DMS79 (cell line): ENCODE results near the gene B3GNT7.
"Not testable (repeated sequence)": the region's sequence is repeated elsewhere in the genome, so short reads cannot be mapped to it uniquely, and the experiment has no call there.

ENCODE experiments used
- DNase-seq: peaks from one replicate; lab custom pipeline; 2025; lab: John Stamatoyannopoulos, UW

The B3GNT7 gene

DNA sequence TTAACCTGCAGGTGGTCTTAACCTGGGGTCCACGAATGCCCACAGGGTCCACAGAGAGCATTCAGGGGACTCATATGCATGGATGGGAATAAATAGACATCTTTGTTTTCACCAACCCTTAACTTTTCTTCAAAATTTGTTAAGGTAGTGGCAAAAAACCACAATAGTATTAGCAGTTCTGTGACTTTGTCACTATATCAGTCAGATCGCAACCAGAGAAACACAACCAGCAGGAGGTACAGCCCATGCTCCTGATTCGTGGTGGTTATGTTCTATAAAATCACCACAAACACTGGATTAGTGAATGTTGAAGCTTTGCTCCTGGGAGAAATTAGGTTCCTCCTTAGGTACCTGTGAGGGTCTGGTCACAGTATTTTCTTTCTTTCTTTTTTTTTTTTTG, 31.6 kb downstream of the B3GNT7 start:
- no peak for DNase-seq

DNA sequence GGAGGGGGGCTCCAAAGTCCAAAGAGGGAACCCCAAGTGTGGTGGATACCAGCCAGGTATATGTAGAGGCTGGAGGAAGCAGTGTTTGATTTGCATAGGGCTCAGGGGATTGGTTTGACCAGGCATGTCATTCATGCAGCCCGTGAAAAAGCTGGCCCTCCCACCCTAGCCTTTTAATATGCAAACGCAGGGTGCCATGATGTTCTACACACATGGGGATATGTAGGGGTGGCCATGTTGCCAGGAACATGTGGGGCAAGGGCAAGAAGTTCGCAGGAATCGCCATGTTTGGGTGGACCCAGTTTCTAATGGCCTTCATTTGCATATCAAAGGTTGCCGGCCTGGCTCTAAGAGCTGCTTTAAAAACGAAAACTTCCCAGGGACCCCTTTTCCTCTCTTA, 33.6 kb downstream of the B3GNT7 start:
- DNase-seq: no peak

DNA sequence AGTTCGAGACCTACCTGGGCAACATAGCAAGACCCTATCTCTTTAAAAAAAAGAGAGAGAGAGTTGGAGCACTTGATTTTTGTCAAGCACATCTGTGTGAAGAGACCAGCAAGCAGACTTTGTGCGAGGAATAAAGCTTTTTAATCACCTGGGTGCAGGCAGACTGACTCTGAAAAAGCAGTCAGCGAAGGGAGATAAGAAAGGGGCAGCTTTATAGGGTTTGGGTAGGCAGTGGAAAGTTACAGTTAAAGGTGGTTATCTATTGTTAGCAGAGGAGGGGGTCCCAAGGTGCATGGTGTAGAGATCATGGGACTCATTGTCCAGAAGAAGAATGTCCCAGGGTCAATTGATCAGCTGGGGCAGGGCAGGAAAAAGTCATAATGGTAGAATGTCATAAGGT, 34.4 kb downstream of the B3GNT7 start:
- no peak for DNase-seq

DNA sequence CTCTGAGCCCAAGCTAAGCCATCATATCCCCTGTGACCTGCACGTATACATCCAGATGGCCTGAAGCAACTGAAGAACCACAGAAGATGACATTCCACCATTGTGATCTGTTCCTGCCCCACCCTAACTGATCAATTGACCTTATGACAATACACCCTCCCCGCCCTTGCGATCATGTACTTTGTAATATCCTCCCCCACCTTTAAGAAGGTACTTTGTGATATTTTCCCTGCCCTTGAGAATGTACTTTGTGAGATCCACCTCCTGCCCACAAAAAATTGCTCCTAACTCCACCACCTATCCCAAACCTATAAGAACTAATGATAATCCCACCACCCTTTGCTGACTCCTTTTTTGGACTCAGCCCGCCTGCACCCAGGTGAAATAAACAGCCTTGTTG, 34.9 kb downstream of the B3GNT7 start:
- DNase-seq: not testable (repeated sequence)

DNA sequence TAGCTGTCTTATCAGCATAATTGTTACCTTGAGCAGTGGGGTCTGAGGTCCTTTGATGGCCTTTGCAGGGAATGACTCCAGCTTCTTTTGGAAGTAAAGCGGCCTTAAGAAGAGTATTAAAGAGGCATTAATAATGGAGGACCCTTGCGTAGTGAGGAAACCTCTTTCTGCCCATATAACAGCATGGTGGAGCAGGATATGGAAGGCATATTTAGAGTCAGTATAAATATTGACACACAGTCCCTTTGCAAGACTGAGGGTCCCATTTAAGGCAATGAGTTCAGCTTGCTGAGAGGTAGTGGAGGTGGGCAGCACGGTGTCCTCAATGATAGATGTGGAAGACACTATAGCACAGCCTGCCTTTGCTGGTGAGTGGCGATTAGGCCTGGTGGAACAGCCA, 36.1 kb downstream of the B3GNT7 start:
- DNase-seq: no peak

DNA sequence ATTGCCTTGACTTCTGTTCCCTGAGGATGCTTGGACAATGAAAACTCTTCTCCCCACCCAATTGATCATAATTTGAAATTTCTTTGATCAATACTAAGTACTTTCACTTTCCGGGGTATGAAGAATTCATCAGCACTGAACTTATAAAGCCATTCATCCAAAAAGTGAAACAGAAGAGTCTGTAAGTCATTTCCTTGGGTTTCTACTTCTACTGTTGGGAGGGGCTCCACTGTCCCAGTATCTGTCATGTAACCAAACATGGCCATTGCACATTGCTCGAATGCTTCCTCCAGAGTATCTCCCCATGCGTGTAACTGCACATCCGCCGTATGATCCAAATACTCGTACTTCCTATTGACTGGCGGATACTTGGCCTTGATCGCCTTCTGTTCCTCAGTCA, 38.5 kb downstream of the B3GNT7 start:
- no peak for DNase-seq

DNA sequence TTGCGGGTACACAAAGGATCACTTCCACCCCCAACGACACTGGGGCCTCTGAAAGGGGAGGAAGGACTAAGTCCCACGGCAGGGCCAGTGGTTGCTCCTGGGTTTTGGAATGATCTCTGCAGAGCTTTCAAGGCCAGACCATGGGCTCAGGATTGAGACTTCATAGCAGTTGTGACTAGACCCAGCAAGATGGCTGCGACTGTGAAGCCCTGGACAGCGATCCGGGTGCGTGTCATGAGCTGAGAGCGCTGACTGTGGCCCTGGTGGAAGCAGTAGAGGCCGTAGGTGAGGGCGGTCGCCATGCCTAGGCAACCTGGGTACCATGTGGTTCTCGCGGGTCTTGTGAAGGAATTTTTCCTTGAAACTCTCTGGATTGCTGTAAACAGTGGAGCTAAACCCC, 41.4 kb downstream of the B3GNT7 start:
- no peak for DNase-seq

DNA sequence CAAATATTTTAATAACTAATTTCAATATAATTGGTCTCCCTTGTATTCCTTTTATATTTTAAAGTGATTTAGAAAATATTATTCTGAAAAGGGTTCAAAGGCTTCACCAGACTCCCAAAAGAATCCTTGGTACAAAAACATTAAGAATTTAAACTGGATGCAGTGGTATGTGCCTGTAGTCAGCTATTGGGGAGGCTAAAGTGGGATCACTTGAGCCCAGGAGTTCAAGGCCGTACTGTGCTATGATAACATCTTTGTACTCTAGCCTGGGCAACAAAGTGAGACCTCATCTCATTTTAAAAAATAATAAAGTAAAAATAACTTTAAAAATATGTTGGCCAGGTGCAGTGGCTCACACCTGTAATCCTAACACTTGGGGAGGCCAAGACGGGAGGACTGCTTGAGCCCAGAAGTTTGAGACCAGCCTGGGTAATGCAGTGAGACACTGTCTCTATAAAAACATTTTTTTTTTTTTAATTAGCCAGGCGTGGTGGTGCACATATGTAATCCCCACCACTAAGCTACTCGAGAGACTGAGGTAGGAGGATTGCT, 54.1 kb downstream of the B3GNT7 start:
- DNase-seq: no peak

DNA sequence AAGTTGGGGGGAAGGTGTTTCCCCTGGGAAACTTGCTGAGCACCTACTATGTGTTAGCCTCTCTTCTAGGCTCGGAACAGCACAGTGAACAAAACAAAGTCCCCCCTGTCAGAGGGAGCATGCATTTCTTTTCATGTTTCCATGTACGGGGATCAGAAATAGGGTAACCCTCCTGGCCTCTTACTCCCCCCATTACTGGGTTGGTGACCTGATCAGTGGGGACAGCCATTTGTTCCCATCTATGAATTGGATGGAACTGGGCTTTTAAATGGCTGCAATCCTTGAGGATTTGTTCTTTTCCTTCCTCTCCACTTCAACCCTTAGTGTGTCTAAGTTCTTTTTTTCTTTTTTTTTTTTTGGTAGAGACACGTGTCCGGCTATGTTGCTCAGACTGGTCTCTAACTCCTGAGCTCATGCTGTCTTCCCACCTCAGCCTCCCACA, 55.1 kb downstream of the B3GNT7 start:
- DNase-seq: no peak
